HL-60 (cell line): ENCODE results near the gene SERPINA3.

Source experiments
- DNase-seq, 2 experiments: peaks; one replicate each; pipeline ENCODE4 v3.0.0-alpha.2; 2010 to 2020; ENCODE audit warnings: low read depth in 1 of 2, low spot score in 1 of 2
- H3K27ac ChIP-seq: fragments of 250-450 bp; sonication (Bioruptor Pico); replicated peaks from 2 replicates; pipeline ENCODE4 v1.5.1; 2020; ENCODE audit warnings: mild to moderate bottlenecking, moderate library complexity
- H3K27me3 ChIP-seq: fragments of 250-450 bp; sonication (Bioruptor Pico); 2 replicates; pipeline ENCODE4 v1.5.1; 2021; ENCODE audit warnings: mild to moderate bottlenecking, moderate library complexity; ENCODE audit not compliant: insufficient read depth, poor library complexity, severe bottlenecking
- H3K4me3 ChIP-seq: replicated peaks from 2 replicates; pipeline ENCODE4 v1.5.1; 2011; ENCODE audit warnings: mild to moderate bottlenecking, control low read depth, low read length; ENCODE audit not compliant: insufficient read depth
- CTCF ChIP-seq: IDR thresholded peaks from one replicate; pipeline ENCODE4 v1.5.1; 2011; ENCODE audit warnings: low read length, control low read depth, inconsistent platforms; ENCODE audit not compliant: insufficient read depth
- GABPA ChIP-seq: IDR thresholded peaks from 2 replicates; pipeline ENCODE4 v1.6.1; 2012; ENCODE audit warnings: low read depth
- POLR2AphosphoS5 ChIP-seq: IDR thresholded peaks from 2 replicates; pipeline ENCODE4 v1.6.1; 2012; ENCODE audit warnings: low read depth
- SPI1 ChIP-seq: IDR thresholded peaks from 2 replicates; pipeline ENCODE4 v1.6.1; 2012; ENCODE audit warnings: low read depth, mild to moderate bottlenecking, borderline replicate concordance
- TF ChIP-seq, protein P1 (sequence below): IDR thresholded peaks from 2 replicates; pipeline ENCODE4 v1.6.1; 2012; ENCODE audit warnings: low read depth; ENCODE audit not compliant: insufficient replicate concordance

The SERPINA3 gene

DNA sequence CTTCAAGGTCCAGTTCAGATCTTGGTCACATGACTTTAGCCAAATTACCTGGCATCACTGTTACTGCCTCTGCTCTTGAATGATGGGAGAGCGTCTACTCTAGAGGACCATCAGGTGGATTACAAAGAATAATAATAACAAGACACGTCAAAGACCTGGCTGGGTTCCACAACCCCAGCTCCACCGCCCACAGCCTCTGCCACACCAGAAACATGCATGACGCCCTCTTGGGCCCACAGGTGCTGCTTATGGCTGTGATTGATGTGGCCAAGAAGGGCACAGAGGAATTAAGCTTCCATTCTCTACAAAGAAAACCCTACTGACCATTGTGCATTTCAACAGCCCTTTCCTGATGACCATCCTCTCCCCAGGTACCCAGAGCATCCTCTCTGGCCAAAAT, 18.2 kb downstream of the SERPINA3 start:
- no peak overlapping the region for H3K27ac ChIP-seq
- TF ChIP-seq POLR2AphosphoS5 (no peak), SPI1 (no peak), GABPA (no peak), CTCF (no peak)
- TF ChIP-seq, protein P1, sequence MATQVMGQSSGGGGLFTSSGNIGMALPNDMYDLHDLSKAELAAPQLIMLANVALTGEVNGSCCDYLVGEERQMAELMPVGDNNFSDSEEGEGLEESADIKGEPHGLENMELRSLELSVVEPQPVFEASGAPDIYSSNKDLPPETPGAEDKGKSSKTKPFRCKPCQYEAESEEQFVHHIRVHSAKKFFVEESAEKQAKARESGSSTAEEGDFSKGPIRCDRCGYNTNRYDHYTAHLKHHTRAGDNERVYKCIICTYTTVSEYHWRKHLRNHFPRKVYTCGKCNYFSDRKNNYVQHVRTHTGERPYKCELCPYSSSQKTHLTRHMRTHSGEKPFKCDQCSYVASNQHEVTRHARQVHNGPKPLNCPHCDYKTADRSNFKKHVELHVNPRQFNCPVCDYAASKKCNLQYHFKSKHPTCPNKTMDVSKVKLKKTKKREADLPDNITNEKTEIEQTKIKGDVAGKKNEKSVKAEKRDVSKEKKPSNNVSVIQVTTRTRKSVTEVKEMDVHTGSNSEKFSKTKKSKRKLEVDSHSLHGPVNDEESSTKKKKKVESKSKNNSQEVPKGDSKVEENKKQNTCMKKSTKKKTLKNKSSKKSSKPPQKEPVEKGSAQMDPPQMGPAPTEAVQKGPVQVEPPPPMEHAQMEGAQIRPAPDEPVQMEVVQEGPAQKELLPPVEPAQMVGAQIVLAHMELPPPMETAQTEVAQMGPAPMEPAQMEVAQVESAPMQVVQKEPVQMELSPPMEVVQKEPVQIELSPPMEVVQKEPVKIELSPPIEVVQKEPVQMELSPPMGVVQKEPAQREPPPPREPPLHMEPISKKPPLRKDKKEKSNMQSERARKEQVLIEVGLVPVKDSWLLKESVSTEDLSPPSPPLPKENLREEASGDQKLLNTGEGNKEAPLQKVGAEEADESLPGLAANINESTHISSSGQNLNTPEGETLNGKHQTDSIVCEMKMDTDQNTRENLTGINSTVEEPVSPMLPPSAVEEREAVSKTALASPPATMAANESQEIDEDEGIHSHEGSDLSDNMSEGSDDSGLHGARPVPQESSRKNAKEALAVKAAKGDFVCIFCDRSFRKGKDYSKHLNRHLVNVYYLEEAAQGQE: no peak
- H3K4me3 ChIP-seq: no peak overlapping the region
- H3K27me3 ChIP-seq: no peaks in the 10 kb centered on the region
- no peak for DNase-seq

- Histone ChIP-seq H3K4me3 (no peak overlapping the region), H3K27me3 (no peaks in the 10 kb centered on the region), H3K27ac (no peak overlapping the region)
- TF ChIP-seq POLR2AphosphoS5 (no peak), CTCF (no peak), GABPA (no peak), SPI1 (no peak)
- TF ChIP-seq, protein P1: no peak
- DNase-seq: no peak
These were observed 18.9 kb downstream of the SERPINA3 start for GRCh38 chr14:94631050-94631449.

GRCh38 chr14:94631536-94632304, 19.5 kb downstream of the SERPINA3 start:
- Histone ChIP-seq H3K27ac (no peak overlapping the region), H3K4me3 (no peak overlapping the region), H3K27me3 (no peaks in the 10 kb centered on the region)
- no peak for TF ChIP-seq CTCF
- TF ChIP-seq SPI1: no peak
- no peak for DNase-seq

DNA sequence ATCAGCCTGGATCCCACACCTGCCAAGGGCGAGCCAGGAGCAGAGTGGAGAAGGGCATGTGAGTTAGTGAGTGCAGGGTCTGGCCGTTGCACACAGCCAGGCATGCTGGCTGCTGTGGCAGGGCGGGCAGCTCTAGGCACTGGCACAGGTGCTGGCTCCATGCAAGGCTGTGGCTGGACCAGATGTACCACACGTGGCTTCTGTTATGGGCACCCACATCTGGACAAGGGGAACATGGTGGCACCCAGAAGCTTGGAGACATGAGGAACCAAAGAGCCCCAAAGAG, 20.1 kb downstream of the SERPINA3 start:
- TF ChIP-seq, protein P1: no peak
- TF ChIP-seq GABPA (no peak), POLR2AphosphoS5 (no peak), SPI1 (no peak), CTCF (no peak)
- H3K4me3 ChIP-seq: no peak overlapping the region
- DNase-seq: no peak
- H3K27ac ChIP-seq: no peak overlapping the region
- H3K27me3 ChIP-seq: no peaks in the 10 kb centered on the region
